GM13977 (cell line): ENCODE data around the gene RAPGEF2.

Experiments used
- DNase-seq: peaks from one replicate; pipeline ENCODE4 v3.0.0; 2012; ENCODE audit warnings: low spot score
- CTCF ChIP-seq: IDR thresholded peaks from 2 replicates; pipeline ENCODE4 v1.5.1; 2012; ENCODE audit warnings: mild to moderate bottlenecking, control low read depth; ENCODE audit not compliant: insufficient read depth; ENCODE audit errors: extremely low read depth, missing control alignments
- in situ Hi-C: fragments of 300-500 bp; cut with MboI; formaldehyde crosslinking; loops from one replicate; pipeline ENCODE4 v1.12.0; 2022; ENCODE audit warnings: low sequenced_read_pairs, low pct_unique_long_range_greater_than_20kb, mixed read lengths, inconsistent platforms; ENCODE audit not compliant: unreplicated experiment

The RAPGEF2 gene

GRCh38 chr4:159279084-159279483 lies 176.2 kb downstream of the RAPGEF2 start:
- DNase-seq, result no peak
- TF ChIP-seq CTCF, result no peak
- in situ Hi-C loops, result no loop called here

GRCh38 chr4:159280442-159281172 lies 177.7 kb downstream of the RAPGEF2 start:
- in situ Hi-C loops, result no loop called here
- no peak for TF ChIP-seq CTCF
- DNase-seq, result no peak

GRCh38 chr4:159281771-159282170 lies 178.9 kb downstream of the RAPGEF2 start:
- DNase-seq, result no peak
- in situ Hi-C loops, result no loop called here
- TF ChIP-seq CTCF, result no peak

GRCh38 chr4:159282329-159282728 lies 179.4 kb downstream of the RAPGEF2 start:
- in situ Hi-C loops, result no loop called here
- no peak for TF ChIP-seq CTCF
- no peak for DNase-seq

- in situ Hi-C loops, result no loop called here
- no peak for TF ChIP-seq CTCF
- no peak for DNase-seq
Measured at GRCh38 chr4:159282944-159283343, 180.1 kb downstream of the RAPGEF2 start.

GRCh38 chr4:159283696-159284095 lies 180.8 kb downstream of the RAPGEF2 start:
- DNase-seq, result no peak
- in situ Hi-C loops, result no loop called here
- TF ChIP-seq CTCF, result no peak

GRCh38 chr4:159284113-159284512 lies 181.2 kb downstream of the RAPGEF2 start:
- no peak for DNase-seq
- in situ Hi-C loops, result no loop called here
- no peak for TF ChIP-seq CTCF
